Right ventricle myocardium superior (tissue), 1 donor: ENCODE results near the gene CAPSL. TPM values are rescaled to one million over a fixed set of nuclear protein-coding genes. Genes with fewer than 3 reads are reported as not detected.

ENCODE experiments used
- total RNA-seq: library from RNA; stranded (reverse); fragmentation: NEBNext Ultra II Directional; extraction: Animal tissue kit (Norgen Biotek cat#: 25700); gene quantifications from one replicate; pipeline ENCODE4 v1.2.1, GENCODE V29; 2021
- donor health status: DM: no; HTN: yes; CAD: no; lungs with severe emphysema.

Gene CAPSL
- total RNA-seq, 1 donor from 2014 or later, result not detected

Other genes with a start within 250 kb of the CAPSL start
- gene IL7R, start 81.7 kb downstream of the CAPSL start, total RNA-seq, result 0.67 TPM
- not detected for gene UGT3A1, start 52.8 kb upstream of the CAPSL start, total RNA-seq
- not detected for gene UGT3A2, start 128.3 kb upstream of the CAPSL start, total RNA-seq
- gene LMBRD2, start 213.3 kb upstream of the CAPSL start, total RNA-seq, result 9.5 TPM
- 4.7 TPM for gene SKP2, start 213.5 kb upstream of the CAPSL start, total RNA-seq